CD14-positive monocyte (primary cell): ENCODE results near the gene NTSR2. TPM values are rescaled to one million over a fixed set of nuclear protein-coding genes. Genes with fewer than 3 reads are reported as not detected.

Experiments
- DNase-seq, 3 donors: peaks; one replicate each; pipeline ENCODE4 v3.0.0-alpha.2; 2011 to 2022
- H2AFZ ChIP-seq: 2 replicates; pipeline ENCODE4 v1.6.0; 2012; ENCODE audit warnings: mild to moderate bottlenecking, low read depth, low read length, inconsistent platforms; ENCODE audit not compliant: insufficient read depth, poor library complexity, severe bottlenecking
- H3K27ac ChIP-seq, 2 donors: 1 replicate in 1 of 2; 2 replicates in 1 of 2; pipeline ENCODE4 v1.5.1; 2012 to 2013; ENCODE audit warnings: low read length in 2 of 2, control low read depth in 1 of 2, inconsistent platforms in 1 of 2, low read depth in 1 of 2, mild to moderate bottlenecking in 1 of 2
- H3K27me3 ChIP-seq, 2 donors: one replicate each; pipeline versions ENCODE4 v1.6.0 to v1.6.1; 2011 to 2013; ENCODE audit warnings: low read length in 2 of 2; ENCODE audit not compliant: control insufficient read depth in 2 of 2, insufficient read depth in 2 of 2
- H3K36me3 ChIP-seq, 2 donors: replicated peaks in 1 of 2; 1 replicate in 1 of 2; 2 replicates in 1 of 2; pipeline versions ENCODE4 v1.5.1 to v1.6.1; 2012 to 2013; ENCODE audit warnings: low read length in 2 of 2, control low read depth in 1 of 2, inconsistent platforms in 1 of 2, mild to moderate bottlenecking in 1 of 2; ENCODE audit not compliant: insufficient read depth in 2 of 2, control insufficient read depth in 1 of 2
- H3K4me1 ChIP-seq, 2 donors: 1 replicate in 1 of 2; 2 replicates in 1 of 2; pipeline versions ENCODE4 v1.5.1 to v1.6.1; 2012 to 2013; ENCODE audit warnings: low read length in 2 of 2, control low read depth in 1 of 2, inconsistent platforms in 1 of 2, mild to moderate bottlenecking in 1 of 2, moderate library complexity in 1 of 2; ENCODE audit not compliant: insufficient read depth in 2 of 2, control insufficient read depth in 1 of 2
- H3K4me2 ChIP-seq: replicated peaks from 2 replicates; pipeline ENCODE3; 2012; ENCODE audit warnings: low read length, moderate library complexity, mild to moderate bottlenecking; ENCODE audit not compliant: poor library complexity, severe bottlenecking; ENCODE audit errors: extremely low read depth
- H3K4me3 ChIP-seq, 3 experiments: fragments of 200-600 bp in 1 of 3; sonication (generic) in 1 of 3; replicated peaks in 1 of 3; 1 replicate in 2 of 3; 2 replicates in 1 of 3; pipeline ENCODE4 v1.5.1; 2011 to 2013; ENCODE audit warnings: low read length in 3 of 3, mild to moderate bottlenecking in 3 of 3, control low read depth in 2 of 3, low read depth in 2 of 3, inconsistent platforms in 1 of 3, moderate library complexity in 1 of 3
- H3K79me2 ChIP-seq: 2 replicates; pipeline ENCODE4 v1.6.0; 2012; ENCODE audit warnings: mild to moderate bottlenecking, control low read depth, inconsistent platforms, low read length, moderate library complexity; ENCODE audit not compliant: insufficient read depth
- H3K9ac ChIP-seq: 2 replicates; pipeline ENCODE4 v1.6.0; 2017; ENCODE audit warnings: low read length, mild to moderate bottlenecking; ENCODE audit not compliant: insufficient read depth, poor library complexity, severe bottlenecking
- H3K9me3 ChIP-seq, 2 donors: replicated peaks in 1 of 2; 1 replicate in 1 of 2; 2 replicates in 1 of 2; pipeline versions ENCODE4 v1.5.1 to v1.6.1; 2012 to 2013; ENCODE audit warnings: low read length in 2 of 2, control low read depth in 1 of 2; ENCODE audit not compliant: control insufficient read depth in 1 of 2, insufficient read depth in 1 of 2
- H4K20me1 ChIP-seq: 2 replicates; pipeline ENCODE4 v1.6.0; 2012; ENCODE audit warnings: mild to moderate bottlenecking, low read length, control low read depth, moderate library complexity; ENCODE audit not compliant: insufficient read depth
- H3K27ac Mint-ChIP-seq, 7 donors: one replicate each; pipeline ENCODE4 v1.8.0; 2020; ENCODE audit warnings: mild to moderate bottlenecking in 7 of 7, mixed read lengths in 7 of 7, moderate library complexity in 6 of 7, inconsistent platforms in 2 of 7
- H3K27me3 Mint-ChIP-seq, 3 donors: one replicate each; pipeline ENCODE4 v1.8.0; 2021 to 2022; ENCODE audit warnings: low read depth in 3 of 3, mild to moderate bottlenecking in 3 of 3, mixed read lengths in 3 of 3, moderate library complexity in 3 of 3, inconsistent platforms in 1 of 3
- H3K36me3 Mint-ChIP-seq, 2 donors: one replicate each; pipeline ENCODE4 v1.8.0; 2020; ENCODE audit warnings: mixed read lengths in 2 of 2, inconsistent platforms in 1 of 2, mild to moderate bottlenecking in 1 of 2
- H3K4me1 Mint-ChIP-seq: one replicate; pipeline ENCODE4 v1.8.0; 2020; ENCODE audit warnings: mild to moderate bottlenecking, mixed read lengths
- H3K4me3 Mint-ChIP-seq, 2 donors: one replicate each; pipeline ENCODE4 v1.8.0; 2020; ENCODE audit warnings: mild to moderate bottlenecking in 2 of 2, mixed read lengths in 2 of 2, moderate library complexity in 1 of 2
- H3K9me3 Mint-ChIP-seq, 7 donors: one replicate each; pipeline ENCODE4 v1.8.0; 2020 to 2022; ENCODE audit warnings: mixed read lengths in 7 of 7, mild to moderate bottlenecking in 6 of 7, moderate library complexity in 6 of 7, inconsistent platforms in 2 of 7
- CTCF ChIP-seq: fragments of 200-600 bp; IDR thresholded peaks from one replicate; pipeline ENCODE4 v1.8.0; 2022; ENCODE audit warnings: antibody characterized with exemption, mild to moderate bottlenecking
- WGBS: methylation state at CpG from one replicate; pipeline ENCODE4 v1.1.5; 2013; ENCODE audit warnings: missing lambda C conversion rate; ENCODE audit not compliant: insufficient coverage; 5-methylcytosine and 5-hydroxymethylcytosine counted together
- intact Hi-C, 2 donors: fragments of 100-400 bp; cut with micrococcal nuclease; formaldehyde crosslinking; loops; one replicate each; pipeline versions ENCODE4 v1.15.0 to v1.15.1; 2023
- polyA minus RNA-seq: library from RNA; depleted of rRNA, polyadenylated mRNA; stranded (reverse); fragments of >200 nt; gene quantifications from 2 replicates; pipeline ENCODE4 v1.2.3, GENCODE V29; 2012
- polyA plus RNA-seq, 3 donors: library from polyadenylated mRNA; depleted of rRNA in 1 of 3; unstranded in 2 of 3; stranded (reverse) in 1 of 3; fragments of 300-500 nt in 2 of 3; fragments of >200 nt in 1 of 3; fragmentation: Illumina TruSeq in 2 of 3; gene quantifications; 1 replicate in 2 of 3; 2 replicates in 1 of 3; pipeline ENCODE4 v1.2.3, GENCODE V29; 2012 to 2021
- total RNA-seq, 12 experiments: library from RNA in 1 of 12; stranded (reverse) in 1 of 12; fragments of 120-200 nt in 1 of 12; gene quantifications; one replicate each; pipeline ENCODE4 v1.2.4 and lab custom pipeline; 2013 to 2026; ENCODE audit warnings: mixed read lengths in 6 of 12, inconsistent platforms in 1 of 12

Gene NTSR2, protein sequence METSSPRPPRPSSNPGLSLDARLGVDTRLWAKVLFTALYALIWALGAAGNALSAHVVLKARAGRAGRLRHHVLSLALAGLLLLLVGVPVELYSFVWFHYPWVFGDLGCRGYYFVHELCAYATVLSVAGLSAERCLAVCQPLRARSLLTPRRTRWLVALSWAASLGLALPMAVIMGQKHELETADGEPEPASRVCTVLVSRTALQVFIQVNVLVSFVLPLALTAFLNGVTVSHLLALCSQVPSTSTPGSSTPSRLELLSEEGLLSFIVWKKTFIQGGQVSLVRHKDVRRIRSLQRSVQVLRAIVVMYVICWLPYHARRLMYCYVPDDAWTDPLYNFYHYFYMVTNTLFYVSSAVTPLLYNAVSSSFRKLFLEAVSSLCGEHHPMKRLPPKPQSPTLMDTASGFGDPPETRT
- total RNA-seq (2013), result not detected
- polyA plus RNA-seq, result not detected
- not detected in 2 replicates for polyA minus RNA-seq
- total RNA-seq (lab: John Stamatoyannopoulos, UW), result 0 to 0.15 (median 0) reads per million in 11 experiments

GRCh38 chr2:11669454-11670291, at the start of gene NTSR2:
TSS of gene NTSR2 (minus strand) at chr2:11670195. CDS start at chr2:11670129, 66 bp downstream.
- TF ChIP-seq CTCF, result no peak
- no peak within 1 kb of the TSS for H2AFZ ChIP-seq
- peaks cover 4% of the 10 kb centered on the region for H3K4me1 Mint-ChIP-seq
- intact Hi-C loops, result no loop called here
- peaks cover 0 to 4% (median 1%) of the 10 kb centered on the region in 7 donors for H3K9me3 Mint-ChIP-seq
- H3K4me2 ChIP-seq, result no peak within 1 kb of the TSS
- H3K4me1 ChIP-seq, result no peaks in the 10 kb centered on the region
- WGBS, result 15% methylated on average over 82 of the region's 93 CpGs
- H3K27me3 Mint-ChIP-seq, result peaks cover 19 to 29% (median 28%) of the 10 kb centered on the region in 3 donors
- no peak within 1 kb of the TSS for H3K9ac ChIP-seq
- DNase-seq, result peak in 2 of 3 donors; percentile 23 to 30
- H3K27me3 ChIP-seq, result peaks cover 5 to 16% of the 10 kb centered on the region in 2 donors
- H3K79me2 ChIP-seq, result no peaks in the 10 kb centered on the region
- H3K36me3 ChIP-seq, result no peaks in the 10 kb centered on the region
- H3K27ac ChIP-seq, result no peak within 1 kb of the TSS
- no peaks in the 10 kb centered on the region for H3K36me3 Mint-ChIP-seq
- H3K27ac Mint-ChIP-seq, result no peak within 1 kb of the TSS
- H3K4me3 Mint-ChIP-seq, result peak within 1 kb of the TSS in 1 of 2 donors; percentile 78
- H4K20me1 ChIP-seq, result no peaks in the 10 kb centered on the region
- H3K9me3 ChIP-seq, result no peaks in the 10 kb centered on the region
- no peak within 1 kb of the TSS for H3K4me3 ChIP-seq

- peaks cover 22% of the 10 kb centered on the region for H3K4me1 Mint-ChIP-seq
- DNase-seq, result no peak
- peak overlapping the region; percentile 47 to 53 for H3K4me3 Mint-ChIP-seq
- WGBS, result no CpG with 5 or more reads among the region's 6 CpGs
- no peak overlapping the region for H3K4me3 ChIP-seq
- H3K36me3 Mint-ChIP-seq, result no peaks in the 10 kb centered on the region
- no peak overlapping the region for H3K9ac ChIP-seq
- no peak overlapping the region for H3K4me2 ChIP-seq
- no peaks in the 10 kb centered on the region for H3K9me3 ChIP-seq
- no peaks in the 10 kb centered on the region for H3K79me2 ChIP-seq
- no peaks in the 10 kb centered on the region for H3K9me3 Mint-ChIP-seq
- no peak for TF ChIP-seq CTCF
- no peak overlapping the region for H2AFZ ChIP-seq
- H3K4me1 ChIP-seq, result peaks cover 9 to 14% of the 10 kb centered on the region in 2 donors
- H4K20me1 ChIP-seq, result no peaks in the 10 kb centered on the region
- H3K27ac ChIP-seq, result no peak overlapping the region
- H3K27me3 Mint-ChIP-seq, result peaks cover 4 to 7% (median 4%) of the 10 kb centered on the region in 3 donors
- no peaks in the 10 kb centered on the region for H3K27me3 ChIP-seq
- intact Hi-C loops, result no loop called here
- no peaks in the 10 kb centered on the region for H3K36me3 ChIP-seq
- H3K27ac Mint-ChIP-seq, result no peak overlapping the region
These were observed 49.4 kb upstream of the NTSR2 start for GRCh38 chr2:11719230-11719977.
